CD4-positive, alpha-beta memory T cell (primary cell): ENCODE data around the gene FAM174C. TPM values are rescaled to one million over a fixed set of nuclear protein-coding genes. Genes with fewer than 3 reads are reported as not detected.

Experiments
- CTCF ChIA-PET: fragments of 350-600 bp; sonication (Branson Sonifier 250); formaldehyde crosslinking; loops from one replicate; lab custom pipeline; 2021; ENCODE audit warnings: inconsistent platforms; ENCODE audit not compliant: partially characterized antibody; lab: Charles Lee
- POLR2A ChIA-PET: fragments of 350-600 bp; sonication (Branson Sonifier 250); formaldehyde crosslinking; loops from one replicate; lab custom pipeline; 2021; ENCODE audit not compliant: partially characterized antibody; lab: Charles Lee
- DNase-seq, 5 donors: peaks; one replicate each; pipeline versions ENCODE4 v3.0.0 to v3.0.0-alpha.2; 2020 to 2022; ENCODE audit warnings: mixed read lengths in 1 of 5
- H3K27ac ChIP-seq: one replicate; pipeline ENCODE4 v1.7.0; 2013; ENCODE audit warnings: low read depth, low read length
- H3K27me3 ChIP-seq: 2 replicates; pipeline ENCODE4 v1.7.0; 2013; ENCODE audit warnings: mild to moderate bottlenecking, low read length, moderate library complexity; ENCODE audit not compliant: insufficient read depth
- H3K36me3 ChIP-seq: 2 replicates; pipeline ENCODE4 v1.7.0; 2013; ENCODE audit warnings: mild to moderate bottlenecking, low read length, moderate library complexity; ENCODE audit not compliant: insufficient read depth
- H3K4me1 ChIP-seq: 2 replicates; pipeline ENCODE4 v1.7.0; 2013; ENCODE audit warnings: mild to moderate bottlenecking, low read length, moderate library complexity; ENCODE audit not compliant: insufficient read depth
- H3K4me3 ChIP-seq, 2 donors: one replicate each; pipeline ENCODE4 v1.7.0; 2013; ENCODE audit warnings: low read length in 2 of 2, mild to moderate bottlenecking in 1 of 2
- H3K9me3 ChIP-seq, 2 donors: one replicate each; pipeline ENCODE4 v1.7.0; 2013; ENCODE audit warnings: low read length in 2 of 2, control low read depth in 1 of 2; ENCODE audit not compliant: control insufficient read depth in 1 of 2
- H3K27ac Mint-ChIP-seq, 7 donors: one replicate each; pipeline ENCODE4 v1.8.0; 2020 to 2021; ENCODE audit warnings: mixed read lengths in 7 of 7, mild to moderate bottlenecking in 6 of 7, inconsistent platforms in 3 of 7, moderate library complexity in 3 of 7
- H3K27me3 Mint-ChIP-seq, 2 donors: one replicate each; pipeline ENCODE4 v1.8.0; 2020 to 2021; ENCODE audit warnings: mixed read lengths in 2 of 2
- H3K36me3 Mint-ChIP-seq, 2 donors: one replicate each; pipeline ENCODE4 v1.8.0; 2020 to 2021; ENCODE audit warnings: mixed read lengths in 2 of 2, inconsistent platforms in 1 of 2, mild to moderate bottlenecking in 1 of 2
- H3K4me1 Mint-ChIP-seq, 4 donors: one replicate each; pipeline ENCODE4 v1.8.0; 2020 to 2021; ENCODE audit warnings: mixed read lengths in 4 of 4, mild to moderate bottlenecking in 1 of 4
- H3K4me3 Mint-ChIP-seq, 8 donors: one replicate each; pipeline ENCODE4 v1.8.0; 2020 to 2021; ENCODE audit warnings: mixed read lengths in 8 of 8, mild to moderate bottlenecking in 7 of 8, moderate library complexity in 6 of 8, inconsistent platforms in 3 of 8
- H3K9me3 Mint-ChIP-seq, 8 donors: one replicate each; pipeline ENCODE4 v1.8.0; 2020 to 2021; ENCODE audit warnings: mixed read lengths in 8 of 8, mild to moderate bottlenecking in 5 of 8, inconsistent platforms in 3 of 8, moderate library complexity in 1 of 8
- intact Hi-C: fragments of 100-400 bp; cut with micrococcal nuclease; formaldehyde crosslinking; loops from one replicate; pipeline ENCODE4 v1.15.1; 2023
- polyA plus RNA-seq, 2 donors: library from polyadenylated mRNA; unstranded; fragments of 300-500 nt; fragmentation: Illumina TruSeq; gene quantifications; one replicate each; pipeline ENCODE4 v1.2.3, GENCODE V29; 2021
- total RNA-seq, 2 experiments: library from RNA; stranded (reverse); gene quantifications; one replicate each; pipeline ENCODE4 v1.2.3, GENCODE V29; 2021

FAM174C gene
- total and polyA plus RNA-seq, 4 experiments from 2014 or later, result 50.5 to 114 (median 55.7) TPM

DNA sequence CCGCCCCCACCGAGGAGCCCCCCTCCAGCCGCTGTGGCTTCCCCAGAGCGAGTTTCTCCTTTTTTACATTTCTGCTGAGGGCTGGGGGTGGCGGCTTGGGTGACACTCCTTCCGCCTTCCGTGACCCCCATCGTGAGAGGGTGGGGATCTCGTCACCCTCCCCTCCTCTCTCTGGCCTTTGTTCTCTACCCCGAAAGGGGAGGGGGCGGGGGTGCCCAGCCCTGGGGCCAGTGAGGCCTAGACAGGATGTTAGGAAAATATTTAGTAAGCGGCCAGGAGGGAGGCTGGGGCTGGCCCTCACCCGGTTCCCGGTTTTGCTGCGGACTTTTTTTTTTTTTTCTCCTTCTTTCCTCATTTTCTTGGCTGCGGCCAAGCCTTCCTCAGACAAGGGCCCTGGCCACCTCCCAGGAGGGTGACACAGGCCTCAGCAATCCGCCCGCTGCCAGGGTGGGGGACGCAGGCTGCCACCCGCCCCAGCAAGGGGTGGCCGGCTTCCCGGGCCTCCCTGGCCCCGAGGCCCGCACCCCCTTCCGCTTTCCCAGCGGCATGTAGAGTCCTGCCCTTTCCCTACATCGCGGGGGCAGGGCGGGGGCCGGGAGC, 23.0 kb upstream of the FAM174C start:
- Mint-ChIP-seq H3K4me1 (peaks cover 3 to 32% (median 17%) of the 10 kb centered on the region in 4 donors), H3K27me3 (no peaks in the 10 kb centered on the region), H3K27ac (peak overlapping the region; percentile 42 to 98 (median 89)), H3K36me3 (peaks cover 18 to 26% of the 10 kb centered on the region in 2 donors), H3K4me3 (peak overlapping the region; percentile 79 to 95 (median 92)), H3K9me3 (peaks cover 0 to 11% (median 0%) of the 10 kb centered on the region in 8 donors)
- peak overlapping the region; percentile 52 to 66 for H3K4me3 ChIP-seq
- H3K27ac ChIP-seq, result peak overlapping the region; percentile 86
- no peaks in the 10 kb centered on the region for H3K9me3 ChIP-seq
- intact Hi-C loops, result loop anchor here (5.0 kb wide), 1 partner anchor 155 kb away; the partner anchor contains the start of gene DAZAP1
- H3K36me3 ChIP-seq, result peaks cover 29% of the 10 kb centered on the region
- POLR2A ChIA-PET, result interaction anchor here (0.6 to 10.8 kb wide), 15 partner anchors 7 to 343 kb away, joined by 3 to 397 read pairs (median 7); partner anchors contain the start of genes ARHGAP45, ATP5F1D, CIRBP and FAM174C
- H3K4me1 ChIP-seq, result peaks cover 47% of the 10 kb centered on the region
- no peaks in the 10 kb centered on the region for H3K27me3 ChIP-seq
- CTCF ChIA-PET, result interaction anchor here (0.7 to 1.8 kb wide), 7 partner anchors 8 to 21 kb away, joined by 3 to 10 read pairs (median 5); partner anchors contain the start of gene CIRBP
- DNase-seq, result peak; percentile 66 to 84 (median 68)

DNA sequence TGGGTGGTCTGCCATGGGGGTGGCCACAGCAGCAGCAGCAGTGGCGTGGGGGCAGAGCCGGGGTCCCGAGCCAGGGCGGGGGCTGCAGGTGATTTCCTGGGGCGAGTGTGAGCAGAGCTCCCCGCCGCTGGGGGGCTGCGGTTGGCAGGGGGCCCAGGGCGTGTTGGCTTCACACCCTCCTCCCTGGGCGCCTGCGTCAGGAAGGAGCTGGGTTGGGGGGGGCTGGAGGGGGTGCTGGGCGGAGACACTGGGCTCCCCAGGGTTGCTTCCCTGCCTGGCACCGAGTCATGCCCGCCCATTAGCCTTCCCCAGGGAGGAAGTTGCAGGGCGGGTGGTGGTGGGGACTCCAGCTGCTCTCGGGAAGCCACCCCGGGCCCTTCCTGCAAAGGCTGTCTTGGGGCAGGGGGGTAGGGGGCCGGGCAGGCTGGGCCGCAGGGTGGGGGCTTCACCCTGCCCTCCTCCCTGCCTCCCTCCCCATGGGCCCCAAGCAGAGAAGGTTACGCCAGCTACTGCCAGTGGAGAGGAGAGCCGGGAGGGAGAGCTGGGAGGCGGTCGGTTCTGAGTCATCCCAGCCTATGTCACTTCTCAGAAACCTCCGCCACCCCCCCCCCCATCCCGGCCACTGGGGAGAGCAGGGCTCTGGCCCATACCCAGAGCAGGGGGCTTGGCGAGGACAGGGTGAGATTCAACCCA, 22.4 kb upstream of the FAM174C start:
- POLR2A ChIA-PET, result interaction anchor here (0.6 to 10.8 kb wide), 17 partner anchors 9 to 344 kb away, joined by 3 to 397 read pairs (median 5); partner anchors contain the start of genes ARHGAP45, ATP5F1D, CIRBP and CNN2
- peaks cover 29% of the 10 kb centered on the region for H3K36me3 ChIP-seq
- H3K4me3 ChIP-seq, result peak overlapping the region in 1 of 2 donors; percentile 66
- H3K27me3 ChIP-seq, result no peaks in the 10 kb centered on the region
- no peaks in the 10 kb centered on the region for H3K27me3 Mint-ChIP-seq
- peaks cover 47% of the 10 kb centered on the region for H3K4me1 ChIP-seq
- peak overlapping the region; percentile 66 to 98 (median 79) for H3K27ac Mint-ChIP-seq
- H3K4me3 Mint-ChIP-seq, result peak overlapping the region; percentile 46 to 82 (median 61)
- peak overlapping the region; percentile 86 for H3K27ac ChIP-seq
- DNase-seq, result peak; percentile 72 to 91 (median 74)
- peaks cover 8 to 39% (median 23%) of the 10 kb centered on the region in 4 donors for H3K4me1 Mint-ChIP-seq
- H3K9me3 Mint-ChIP-seq, result peaks cover 0 to 11% (median 0%) of the 10 kb centered on the region in 8 donors
- peaks cover 23 to 33% of the 10 kb centered on the region in 2 donors for H3K36me3 Mint-ChIP-seq
- CTCF ChIA-PET, result interaction anchor here (0.7 to 1.8 kb wide), 6 partner anchors 8 to 21 kb away, joined by 3 to 10 read pairs (median 6); partner anchors contain the start of gene CIRBP
- intact Hi-C loops, result loop anchor here (5.0 kb wide), 1 partner anchor 154 kb away; the partner anchor contains the start of gene DAZAP1
- H3K9me3 ChIP-seq, result no peaks in the 10 kb centered on the region

- intact Hi-C loops, result loop anchor here (5.0 kb wide), 1 partner anchor 154 kb away; the partner anchor contains the start of gene DAZAP1
- peak overlapping the region in 1 of 2 donors; percentile 66 for H3K4me3 ChIP-seq
Observed at GRCh38 chr19:1253514-1254080, 21.7 kb upstream of the FAM174C start.

DNA sequence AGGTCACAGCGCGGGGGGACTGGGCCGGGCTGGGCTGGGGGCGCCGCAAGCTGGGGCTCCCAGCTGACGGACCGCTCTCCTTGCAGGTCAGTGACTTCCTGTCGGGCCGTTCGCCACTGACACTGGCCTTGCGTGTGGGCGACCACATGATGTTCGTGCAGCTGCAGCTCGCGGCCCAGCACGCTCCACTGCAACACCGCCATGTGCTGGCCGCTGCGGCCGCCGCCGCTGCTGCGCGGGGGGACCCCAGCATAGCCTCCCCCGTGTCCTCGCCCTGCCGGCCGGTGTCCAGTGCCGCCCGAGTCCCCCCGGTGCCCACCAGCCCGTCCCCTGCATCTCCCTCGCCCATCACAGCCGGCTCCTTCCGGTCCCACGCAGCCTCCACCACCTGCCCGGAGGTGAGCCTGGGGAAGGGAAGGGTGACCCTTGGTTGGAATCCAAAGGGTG, 21.2 kb upstream of the FAM174C start:
- no peaks in the 10 kb centered on the region for H3K27me3 Mint-ChIP-seq
- peaks cover 16 to 50% (median 30%) of the 10 kb centered on the region in 4 donors for H3K4me1 Mint-ChIP-seq
- Histone ChIP-seq H3K4me1 (peaks cover 57% of the 10 kb centered on the region), H3K36me3 (peaks cover 29% of the 10 kb centered on the region), H3K4me3 (no peak overlapping the region), H3K27ac (peak overlapping the region; percentile 86), H3K27me3 (no peaks in the 10 kb centered on the region), H3K9me3 (no peaks in the 10 kb centered on the region)
- ChIA-PET CTCF (interaction anchor here (1.6 to 3.2 kb wide), 4 partner anchors 10 to 12 kb away, joined by 7 to 11 read pairs (median 9); no protein-coding TSS in a partner anchor), POLR2A (interaction anchor here (1.5 to 10.8 kb wide), 6 partner anchors 8 to 228 kb away, joined by 5 to 397 read pairs (median 18); partner anchors contain the start of genes ARHGAP45, CIRBP and CNN2)
- peaks cover 23 to 38% of the 10 kb centered on the region in 2 donors for H3K36me3 Mint-ChIP-seq
- peaks cover 0 to 11% (median 0%) of the 10 kb centered on the region in 8 donors for H3K9me3 Mint-ChIP-seq
- intact Hi-C loops, result loop anchor here (5.0 kb wide), 1 partner anchor 153 kb away; the partner anchor contains the start of gene DAZAP1
- no peak for DNase-seq
- peak overlapping the region in 3 of 8 donors; percentile 31 to 61 (median 51) for H3K4me3 Mint-ChIP-seq
- peak overlapping the region in 3 of 7 donors; percentile 59 to 80 (median 75) for H3K27ac Mint-ChIP-seq

More at GRCh38 chr19:1253514-1254080, 21.7 kb upstream of the FAM174C start:
- Mint-ChIP-seq H3K27ac (peak overlapping the region; percentile 66 to 98 (median 79)), H3K4me3 (peak overlapping the region; percentile 46 to 82 (median 60)), H3K27me3 (no peaks in the 10 kb centered on the region), H3K36me3 (peaks cover 23 to 34% of the 10 kb centered on the region in 2 donors), H3K4me1 (peaks cover 11 to 45% (median 26%) of the 10 kb centered on the region in 4 donors), H3K9me3 (peaks cover 0 to 11% (median 0%) of the 10 kb centered on the region in 8 donors)
- no peak for DNase-seq
- H3K9me3 ChIP-seq, result no peaks in the 10 kb centered on the region
- peak overlapping the region; percentile 86 for H3K27ac ChIP-seq
- H3K27me3 ChIP-seq, result no peaks in the 10 kb centered on the region
- peaks cover 29% of the 10 kb centered on the region for H3K36me3 ChIP-seq
- CTCF ChIA-PET, result interaction anchor here (1.0 to 1.9 kb wide), 6 partner anchors 8 to 15 kb away, joined by 3 to 10 read pairs (median 8); partner anchors contain the start of gene CIRBP
- peaks cover 52% of the 10 kb centered on the region for H3K4me1 ChIP-seq
- POLR2A ChIA-PET, result interaction anchor here (0.6 to 10.8 kb wide), 16 partner anchors 8 to 344 kb away, joined by 3 to 397 read pairs (median 6); partner anchors contain the start of genes ARHGAP45, ATP5F1D, CIRBP and CNN2

- Histone ChIP-seq H3K4me3 (no peak overlapping the region), H3K4me1 (peaks cover 62% of the 10 kb centered on the region), H3K36me3 (peaks cover 29% of the 10 kb centered on the region), H3K9me3 (no peaks in the 10 kb centered on the region), H3K27ac (peak overlapping the region; percentile 3), H3K27me3 (no peaks in the 10 kb centered on the region)
- intact Hi-C loops, result loop anchor here (5.0 kb wide), 1 partner anchor 153 kb away; the partner anchor contains the start of gene DAZAP1
- H3K4me1 Mint-ChIP-seq, result peaks cover 18 to 56% (median 34%) of the 10 kb centered on the region in 4 donors
- H3K9me3 Mint-ChIP-seq, result peaks cover 0 to 10% (median 0%) of the 10 kb centered on the region in 8 donors
- H3K36me3 Mint-ChIP-seq, result peaks cover 22 to 39% of the 10 kb centered on the region in 2 donors
- no peaks in the 10 kb centered on the region for H3K27me3 Mint-ChIP-seq
- DNase-seq, result no peak
- CTCF ChIA-PET, result interaction anchor here (1.9 to 3.2 kb wide), 2 partner anchors 10 to 12 kb away, joined by 7 to 11 read pairs; no protein-coding TSS in a partner anchor
- peak overlapping the region; percentile 13 to 80 (median 52) for H3K27ac Mint-ChIP-seq
- POLR2A ChIA-PET, result interaction anchor here (0.8 to 10.8 kb wide), 4 partner anchors 12 to 159 kb away, joined by 3 to 397 read pairs (median 22); partner anchors contain the start of genes CIRBP, FAM174C and POLR2E
- peak overlapping the region; percentile 21 to 67 (median 40) for H3K4me3 Mint-ChIP-seq
Observed at GRCh38 chr19:1254530-1255185, 20.7 kb upstream of the FAM174C start.
